Spleen (tissue), 11 donors: Measurements from ENCODE around the gene TMEM45B. TPM values are rescaled to one million over a fixed set of nuclear protein-coding genes. Genes with fewer than 3 reads are reported as not detected.
"Not testable (repeated sequence)": the region's sequence is repeated elsewhere in the genome, so short reads cannot be mapped to it uniquely, and the experiment has no call there.

Experiments
- DNase-seq: peaks from one replicate; pipeline ENCODE4 v3.0.0-alpha.2; 2020
- H3K27ac ChIP-seq, 8 donors: fragments of 200-600 bp; sonication (generic) in 7 of 8; 1 replicate in 4 of 8; 2 replicates in 4 of 8; pipeline versions ENCODE4 v1.5.0 to v1.8.0; 2016 to 2021; ENCODE audit warnings: inconsistent platforms in 4 of 8, mild to moderate bottlenecking in 4 of 8, moderate library complexity in 1 of 8
- H3K27me3 ChIP-seq, 7 donors: fragments of 200-600 bp; sonication (generic) in 6 of 7; replicated peaks in 1 of 7; 1 replicate in 4 of 7; 2 replicates in 3 of 7; pipeline versions ENCODE4 v1.5.0 to v1.8.0; 2016 to 2021; ENCODE audit warnings: inconsistent platforms in 3 of 7, mild to moderate bottlenecking in 1 of 7
- H3K36me3 ChIP-seq, 6 donors: fragments of 200-600 bp; sonication (generic) in 5 of 6; 1 replicate in 4 of 6; 2 replicates in 2 of 6; pipeline versions ENCODE4 v1.5.0 to v1.8.0; 2016 to 2021; ENCODE audit warnings: inconsistent platforms in 2 of 6
- H3K4me1 ChIP-seq, 6 donors: fragments of 200-600 bp; sonication (generic) in 5 of 6; 1 replicate in 3 of 6; 2 replicates in 3 of 6; pipeline versions ENCODE4 v1.5.0 to v1.8.0; 2016 to 2021; ENCODE audit warnings: inconsistent platforms in 3 of 6
- H3K4me3 ChIP-seq, 8 donors: fragments of 200-600 bp; sonication (generic) in 7 of 8; 1 replicate in 4 of 8; 2 replicates in 4 of 8; pipeline versions ENCODE4 v1.5.0 to v1.8.0; 2016 to 2021; ENCODE audit warnings: inconsistent platforms in 4 of 8, mild to moderate bottlenecking in 4 of 8, moderate library complexity in 2 of 8
- H3K9me3 ChIP-seq, 8 donors: fragments of 200-600 bp; sonication (generic) in 7 of 8; 1 replicate in 4 of 8; 2 replicates in 4 of 8; pipeline versions ENCODE4 v1.5.0 to v1.8.0; 2016 to 2021; ENCODE audit warnings: inconsistent platforms in 4 of 8
- POLR2A ChIP-seq, 3 donors: fragments of 450-650 bp; IDR thresholded peaks; one replicate each; pipeline ENCODE4 v1.5.1; 2017; ENCODE audit warnings: antibody characterized with exemption in 3 of 3, mild to moderate bottlenecking in 1 of 3
- POLR2AphosphoS5 ChIP-seq, 3 donors: sonication (generic); formaldehyde crosslinking; IDR thresholded peaks; one replicate each; pipeline ENCODE4 v1.5.1; 2017; ENCODE audit warnings: antibody characterized with exemption in 3 of 3
- WGBS, 5 donors: extraction: QIAGEN DNeasy Blood & Tissue Kit in 3 of 5; methylation state at CpG; one replicate each; pipeline versions ENCODE4 v1.1.5 to v1.1.7; 2013 to 2018; 5-methylcytosine and 5-hydroxymethylcytosine counted together
- intact Hi-C: fragments of 100-400 bp; cut with DNase I; formaldehyde crosslinking; loops from one replicate; pipeline ENCODE4 v1.15.0; 2023; ENCODE audit warnings: low total_unique reads
- polyA plus RNA-seq, 3 donors: library from polyadenylated mRNA; stranded (reverse); fragments of 200-250 nt; gene quantifications; one replicate each; pipeline ENCODE4 v1.2.1, GENCODE V29; 2013
- total RNA-seq, 7 donors: library from RNA; depleted of rRNA in 3 of 7; stranded (reverse); fragments of >200 nt in 3 of 7; fragmentation: NEBNext Ultra II Directional in 4 of 7; extraction: Animal tissue kit (Norgen Biotek cat#: 25700) in 4 of 7; gene quantifications; one replicate each; pipeline versions ENCODE4 v1.1.0 to v1.2.1, GENCODE V29; 2016 to 2021
- TF ChIP-seq, protein P1 (sequence below), 11 experiments: fragments of 200-600 bp in 7 of 11; fragments of 450-650 bp in 4 of 11; sonication (generic) in 4 of 11; IDR thresholded peaks in 8 of 11; conservative IDR thresholded peaks in 3 of 11; 1 replicate in 7 of 11; 2 replicates in 4 of 11; pipeline versions ENCODE4 v1.4.0 to v1.8.0; 2016 to 2021; ENCODE audit warnings: antibody characterized with exemption in 11 of 11, inconsistent platforms in 4 of 11, mild to moderate bottlenecking in 1 of 11
- donor health status: healthy with polysubstance abuse.
- donor health status: DM: no; HTN: no; CAD: no; lungs with moderate emphysema.
- donor health status: DM: no; HTN: no; CAD: no.
- donor health status: Bipolar disorder and iron deficiency.
- donor health status: healthy.
- donor health status: DM: no; HTN: no; CAD: no.
- donor health status: DM: yes; HTN: yes; CAD: no.

The TMEM45B gene
- total and polyA plus RNA-seq, 10 donors, result 0.05 to 5.1 (median 0.67) TPM

DNA sequence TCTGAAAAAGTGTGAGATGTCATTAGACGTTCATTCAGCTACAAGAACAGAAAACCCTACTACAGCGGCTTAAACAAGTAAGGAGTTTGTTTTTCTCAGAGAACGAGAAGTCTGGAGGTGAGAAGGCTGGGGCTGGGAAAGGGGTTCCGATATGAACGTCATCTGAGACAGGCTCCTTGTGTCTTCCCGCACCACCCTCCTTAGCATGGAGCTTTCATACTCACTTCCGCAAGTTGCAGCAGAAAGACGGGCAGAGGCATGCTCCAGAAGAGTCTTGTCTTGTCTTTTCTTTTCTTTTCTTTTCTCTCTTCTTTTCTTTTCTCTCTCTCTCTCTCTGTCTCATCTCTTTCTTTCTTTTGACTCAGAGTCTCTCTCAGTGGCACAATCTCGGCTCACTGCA lies 3.6 kb downstream of the TMEM45B start:
- no peak overlapping the region for H3K4me3 ChIP-seq
- TF ChIP-seq POLR2AphosphoS5 (IDR thresholded peaks at IDR 0.05), result no peak
- TF ChIP-seq, protein P1, sequence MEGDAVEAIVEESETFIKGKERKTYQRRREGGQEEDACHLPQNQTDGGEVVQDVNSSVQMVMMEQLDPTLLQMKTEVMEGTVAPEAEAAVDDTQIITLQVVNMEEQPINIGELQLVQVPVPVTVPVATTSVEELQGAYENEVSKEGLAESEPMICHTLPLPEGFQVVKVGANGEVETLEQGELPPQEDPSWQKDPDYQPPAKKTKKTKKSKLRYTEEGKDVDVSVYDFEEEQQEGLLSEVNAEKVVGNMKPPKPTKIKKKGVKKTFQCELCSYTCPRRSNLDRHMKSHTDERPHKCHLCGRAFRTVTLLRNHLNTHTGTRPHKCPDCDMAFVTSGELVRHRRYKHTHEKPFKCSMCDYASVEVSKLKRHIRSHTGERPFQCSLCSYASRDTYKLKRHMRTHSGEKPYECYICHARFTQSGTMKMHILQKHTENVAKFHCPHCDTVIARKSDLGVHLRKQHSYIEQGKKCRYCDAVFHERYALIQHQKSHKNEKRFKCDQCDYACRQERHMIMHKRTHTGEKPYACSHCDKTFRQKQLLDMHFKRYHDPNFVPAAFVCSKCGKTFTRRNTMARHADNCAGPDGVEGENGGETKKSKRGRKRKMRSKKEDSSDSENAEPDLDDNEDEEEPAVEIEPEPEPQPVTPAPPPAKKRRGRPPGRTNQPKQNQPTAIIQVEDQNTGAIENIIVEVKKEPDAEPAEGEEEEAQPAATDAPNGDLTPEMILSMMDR (IDR thresholded peaks at IDR 0.05 in 8 of 11, conservative IDR thresholded peaks at IDR 0.05 in 3 of 11), result no peak
- no peak for TF ChIP-seq POLR2A (IDR thresholded peaks at IDR 0.05)
- no peaks in the 10 kb centered on the region for H3K36me3 ChIP-seq
- peaks cover 0 to 50% (median 10%) of the 10 kb centered on the region in 7 donors for H3K27me3 ChIP-seq
- 72 to 80% (median 77%) methylated on average over 9 of the region's 9 CpGs for WGBS, 5 donors
- intact Hi-C loops, result no loop called here
- H3K9me3 ChIP-seq, result peaks cover 0 to 10% (median 5%) of the 10 kb centered on the region in 8 donors
- no peak for DNase-seq
- peaks cover 0 to 13% (median 4%) of the 10 kb centered on the region in 6 donors for H3K4me1 ChIP-seq
- H3K27ac ChIP-seq, result no peak overlapping the region

DNA sequence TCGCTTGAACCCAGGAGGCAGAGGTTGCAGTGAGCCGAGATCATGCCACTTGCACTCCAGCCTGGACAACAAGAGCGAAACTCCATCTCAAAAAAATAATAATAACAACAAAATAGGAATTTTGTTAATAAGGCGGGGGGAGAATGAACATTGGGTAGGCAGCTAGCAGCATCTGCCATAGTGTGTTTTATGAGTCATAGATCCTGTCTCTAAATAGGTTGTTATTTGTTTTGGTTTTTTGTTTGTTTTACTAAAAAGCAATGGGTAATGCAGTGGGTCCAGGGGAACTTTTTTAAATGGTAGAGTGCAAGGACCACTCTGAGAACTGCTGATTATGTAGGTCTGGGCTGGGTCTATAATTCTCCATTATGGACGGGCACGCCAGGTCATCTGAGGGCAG lies 4.6 kb downstream of the TMEM45B start:
- H3K36me3 ChIP-seq, H3K27ac ChIP-seq, H3K4me3 ChIP-seq, H3K9me3 ChIP-seq, DNase-seq, intact Hi-C loops: not testable (repeated sequence)
- Histone ChIP-seq H3K4me1 (peaks cover 0 to 13% (median 4%) of the 10 kb centered on the region in 6 donors), H3K27me3 (peaks cover 0 to 40% (median 10%) of the 10 kb centered on the region in 7 donors)
- 93 to 95% (median 95%) methylated on average over 6 of the region's 6 CpGs for WGBS, 5 donors

DNA sequence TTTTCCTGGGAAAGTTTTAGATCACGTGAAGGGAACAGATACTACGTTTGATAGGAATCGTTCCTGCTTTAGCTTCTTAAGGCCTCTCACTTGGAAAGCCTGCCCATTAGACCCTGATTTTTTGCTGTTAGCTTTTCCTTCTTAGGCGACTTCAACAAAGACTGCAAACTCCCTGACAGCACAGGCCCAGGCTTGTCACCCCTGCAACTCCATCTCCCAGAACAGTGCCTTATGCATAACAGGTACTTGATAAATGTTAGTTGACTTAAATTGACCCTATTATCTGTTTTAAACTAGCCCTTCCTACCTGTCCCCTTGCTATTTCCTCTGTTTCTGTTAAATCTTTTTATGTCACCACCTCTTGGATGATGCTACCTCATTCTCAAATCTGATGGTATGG lies 7.6 kb downstream of the TMEM45B start:
- H3K4me3 ChIP-seq, H3K4me1 ChIP-seq, H3K27ac ChIP-seq, DNase-seq, intact Hi-C loops, H3K9me3 ChIP-seq, H3K36me3 ChIP-seq: not testable (repeated sequence)
- peaks cover 0 to 13% (median 0%) of the 10 kb centered on the region in 7 donors for H3K27me3 ChIP-seq
- WGBS, 5 donors, result 83 to 91% (median 89%) methylated on average over 4 of the region's 4 CpGs

DNA sequence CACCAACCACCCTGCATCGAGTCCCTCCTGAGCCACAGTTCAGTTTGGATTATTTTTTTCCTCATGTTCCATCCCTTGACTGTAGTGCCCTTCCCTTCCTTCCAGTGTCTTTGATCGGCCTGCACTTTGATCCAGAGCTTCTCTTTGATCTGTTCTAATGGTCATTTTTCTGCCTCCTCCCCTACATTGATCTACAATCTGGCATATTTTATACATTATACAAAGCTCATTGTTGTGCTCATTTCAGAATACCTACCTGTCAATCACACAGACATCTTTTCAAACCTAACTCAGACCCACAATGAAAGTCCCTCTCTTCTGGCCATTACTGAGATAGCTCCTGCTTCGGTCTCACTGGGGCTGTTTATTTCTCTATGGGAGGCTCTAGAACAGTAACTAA lies 8.2 kb downstream of the TMEM45B start:
- WGBS, 5 donors, result 83 to 90% (median 87%) methylated on average over 3 of the region's 3 CpGs
- intact Hi-C loops, result not testable (repeated sequence)

DNA sequence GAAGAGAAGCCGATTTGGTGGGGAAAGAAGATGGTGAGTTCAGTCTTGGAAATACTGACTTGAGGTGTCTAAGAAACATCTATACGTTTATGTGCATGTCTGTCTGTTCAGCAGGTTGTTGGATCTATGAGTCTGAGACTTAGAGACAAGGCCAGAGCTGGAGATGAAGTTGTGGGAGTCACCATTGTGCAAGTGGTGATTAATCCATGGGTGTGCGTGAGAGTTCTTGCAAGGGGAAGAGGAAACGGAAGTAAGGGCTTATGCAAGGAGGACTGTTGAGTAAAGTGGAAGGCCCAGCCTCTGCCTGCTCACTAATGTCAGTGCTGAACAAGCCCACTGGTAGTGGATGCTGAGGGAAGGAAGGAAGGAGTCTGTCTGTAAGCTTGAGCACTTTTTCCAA lies 9.7 kb downstream of the TMEM45B start:
- Histone ChIP-seq H3K9me3 (peaks cover 0 to 3% (median 0%) of the 10 kb centered on the region in 8 donors), H3K36me3 (no peaks in the 10 kb centered on the region), H3K4me1 (peaks cover 0 to 7% (median 0%) of the 10 kb centered on the region in 6 donors), H3K27me3 (peaks cover 0 to 6% (median 0%) of the 10 kb centered on the region in 7 donors), H3K27ac (peak overlapping the region in 6 of 8 donors; percentile 23 to 83 (median 58)), H3K4me3 (no peak overlapping the region)
- peak in 1 of 3 donors; percentile 55 for TF ChIP-seq POLR2AphosphoS5 (IDR thresholded peaks at IDR 0.05)
- TF ChIP-seq POLR2A (IDR thresholded peaks at IDR 0.05), result no peak
- WGBS, 5 donors, result 52 to 75% (median 58%) methylated on average over 4 of the region's 4 CpGs
- intact Hi-C loops, result no loop called here
- DNase-seq, result no peak

More for the DNA sequence above, 8.2 kb downstream of the TMEM45B start:
- not testable (repeated sequence) for H3K27ac ChIP-seq, H3K9me3 ChIP-seq, H3K4me1 ChIP-seq, DNase-seq, H3K36me3 ChIP-seq, H3K4me3 ChIP-seq
- peaks cover 0 to 13% (median 0%) of the 10 kb centered on the region in 7 donors for H3K27me3 ChIP-seq

DNA sequence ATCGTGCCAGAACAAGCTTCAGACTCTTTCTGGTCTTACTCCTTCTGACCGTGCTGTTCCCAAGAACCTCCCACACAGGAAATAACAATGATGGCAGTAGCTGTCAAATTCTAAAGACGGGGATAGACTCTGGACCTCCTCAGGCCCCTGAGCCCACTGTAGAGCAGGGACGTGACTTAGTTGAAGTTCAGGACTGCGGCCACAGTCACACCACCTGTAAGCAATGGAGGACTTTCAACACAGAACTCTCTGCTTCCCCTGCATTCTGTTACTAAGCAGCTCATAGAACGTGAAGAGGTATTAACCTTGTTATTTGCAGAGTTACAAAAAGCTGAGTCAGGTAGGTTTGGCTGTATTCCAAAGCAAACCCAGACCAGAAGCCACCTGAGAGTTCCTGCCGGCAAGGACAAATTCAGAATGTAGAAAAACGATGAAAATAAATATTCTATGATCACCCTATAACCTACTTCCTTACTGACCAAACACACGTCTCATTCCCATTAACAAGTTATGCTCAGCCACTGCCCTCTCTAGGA lies 12.7 kb downstream of the TMEM45B start:
- Histone ChIP-seq H3K27ac (peak overlapping the region in 4 of 8 donors; percentile 13 to 75 (median 34)), H3K27me3 (peaks cover 0 to 6% (median 0%) of the 10 kb centered on the region in 7 donors), H3K9me3 (peaks cover 0 to 3% (median 0%) of the 10 kb centered on the region in 8 donors), H3K4me1 (peaks cover 0 to 7% (median 0%) of the 10 kb centered on the region in 6 donors), H3K36me3 (no peaks in the 10 kb centered on the region), H3K4me3 (no peak overlapping the region)
- TF ChIP-seq POLR2A (IDR thresholded peaks at IDR 0.05), result no peak
- TF ChIP-seq POLR2AphosphoS5 (IDR thresholded peaks at IDR 0.05), result no peak
- TF ChIP-seq, protein P1 (IDR thresholded peaks at IDR 0.05 in 8 of 11, conservative IDR thresholded peaks at IDR 0.05 in 3 of 11), result no peak
- intact Hi-C loops, result no loop called here
- WGBS, 5 donors, result 18 to 29% (median 21%) methylated on average over 9 of the region's 9 CpGs
- no peak for DNase-seq

DNA sequence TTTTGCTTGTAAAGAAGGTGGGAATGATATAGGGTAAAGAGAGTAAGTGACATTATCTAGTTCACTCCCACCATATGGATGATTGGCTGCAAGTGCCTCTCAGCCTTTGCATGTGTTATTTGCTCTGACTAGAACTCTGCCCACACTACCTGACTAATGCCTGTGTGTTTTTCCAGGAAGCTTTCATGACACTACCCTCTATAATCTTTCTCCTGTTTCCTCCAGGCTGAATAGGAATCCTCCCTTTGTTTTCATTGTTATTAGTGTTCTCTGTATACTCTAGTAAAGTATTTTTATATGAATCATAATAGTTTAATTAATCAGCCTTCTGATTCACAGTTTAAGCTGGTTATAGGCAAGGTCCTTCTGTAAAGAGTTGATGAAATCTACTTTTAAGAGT lies 13.8 kb downstream of the TMEM45B start:
- H3K4me1 ChIP-seq, H3K27ac ChIP-seq, H3K4me3 ChIP-seq, H3K27me3 ChIP-seq, intact Hi-C loops, DNase-seq, H3K36me3 ChIP-seq, H3K9me3 ChIP-seq: not testable (repeated sequence)

DNA sequence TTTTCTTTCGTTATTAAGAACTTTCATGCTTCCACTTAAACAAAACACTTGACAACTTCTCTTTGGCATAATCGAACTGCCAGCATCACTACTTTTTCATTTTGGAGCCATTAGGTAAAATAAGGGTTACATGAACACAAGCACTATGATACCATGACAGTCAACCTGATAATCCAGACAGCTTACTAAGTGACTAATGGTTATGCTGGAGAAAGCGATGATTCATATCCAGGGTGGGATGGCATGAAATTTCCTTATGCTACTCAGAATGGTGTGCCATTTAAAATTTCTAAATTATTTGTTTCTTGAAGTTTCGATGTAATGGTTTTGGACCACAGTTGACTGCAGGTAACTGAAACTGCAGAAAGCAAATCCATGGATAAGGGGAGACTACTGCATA lies 15.6 kb downstream of the TMEM45B start:
- H3K4me1 ChIP-seq, DNase-seq, H3K27me3 ChIP-seq, H3K27ac ChIP-seq, intact Hi-C loops, H3K9me3 ChIP-seq, H3K36me3 ChIP-seq, H3K4me3 ChIP-seq: not testable (repeated sequence)
- 89 to 91% (median 90%) methylated on average over 4 of the region's 4 CpGs for WGBS, 5 donors

DNA sequence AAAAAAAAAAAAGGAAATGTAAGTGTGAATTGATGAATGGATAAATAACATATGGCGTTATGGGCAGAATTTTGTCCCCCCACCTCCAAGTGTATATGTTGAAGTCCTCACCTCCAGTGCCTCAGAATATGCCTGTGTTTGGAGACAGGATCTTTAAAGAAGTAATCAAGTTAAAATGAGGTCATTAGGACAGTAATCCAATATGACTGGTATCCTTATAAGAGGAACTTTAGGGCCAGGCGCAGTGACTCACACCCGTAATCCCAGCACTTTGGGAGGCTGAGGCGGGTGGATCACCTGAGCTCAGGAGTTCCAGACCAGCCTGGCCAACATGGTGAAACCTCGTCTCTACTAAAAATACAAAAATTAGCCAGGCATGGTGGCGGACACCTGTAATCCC lies 17.6 kb downstream of the TMEM45B start:
- H3K4me1 ChIP-seq, H3K36me3 ChIP-seq, DNase-seq, H3K27me3 ChIP-seq, H3K4me3 ChIP-seq, H3K27ac ChIP-seq, intact Hi-C loops, H3K9me3 ChIP-seq: not testable (repeated sequence)
- 86 to 92% (median 88%) methylated on average over 6 of the region's 6 CpGs for WGBS, 5 donors
